Measurements from ENCODE around the gene CTNND2.

The CTNND2 gene

DNA sequence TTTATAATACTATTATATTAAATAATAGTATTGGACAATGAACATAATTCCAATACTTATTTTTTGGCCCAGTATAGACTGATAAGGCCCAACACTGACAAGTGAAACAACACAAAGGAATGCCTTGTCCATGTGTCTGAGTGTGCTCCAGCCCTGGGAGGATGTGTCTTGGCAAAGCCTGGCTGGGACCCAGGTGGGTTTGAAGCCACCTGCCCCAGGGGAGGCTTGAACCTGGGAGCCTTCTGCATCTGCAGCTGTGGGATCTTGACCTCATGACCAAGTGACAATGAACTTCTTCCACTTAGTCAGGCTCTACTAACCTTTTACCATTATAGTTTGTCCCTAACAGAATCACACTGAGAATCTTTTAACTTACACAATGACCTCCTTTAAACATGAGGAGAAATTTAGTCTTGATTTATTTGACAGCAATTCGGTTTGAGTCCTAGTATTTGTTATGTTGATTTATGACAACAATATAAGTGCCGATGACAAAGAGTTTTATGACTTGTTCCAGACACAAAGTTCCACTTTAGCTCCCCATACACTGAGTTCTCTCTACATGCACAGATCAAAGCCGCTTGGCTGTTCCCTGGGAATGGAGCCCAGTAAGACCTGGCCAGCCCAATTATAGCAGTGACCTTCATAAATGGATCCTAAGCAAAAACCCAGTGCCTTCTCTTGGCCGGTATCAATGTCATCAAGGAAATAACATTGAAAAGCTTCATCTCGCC is 294.5 kb downstream of the CTNND2 start:
- Histone ChIP-seq H3K9me3 (ENCODE audit: control insufficient read depth, low read length) (no peaks in the 10 kb centered on the region), H4K91ac (ENCODE audit: low read length) (no peak overlapping the region), H3K4ac (ENCODE audit: low read depth in 1 of 2, low read length in 2 of 2) (no peak overlapping the region), H3K18ac (ENCODE audit: low read depth in 1 of 2, low read length in 2 of 2) (no peak overlapping the region), H2AFZ (ENCODE audit: low read depth, low read length) (no peak overlapping the region), H3K23ac (ENCODE audit: low read length in 2 of 2) (no peak overlapping the region), H3K4me2 (ENCODE audit: low read length, poor library complexity, severe bottlenecking) (no peak overlapping the region), H3K27me3 (ENCODE audit: control insufficient read depth in 1 of 2, insufficient read depth in 1 of 2, low read length in 2 of 2) (no peaks in the 10 kb centered on the region), H3K36me3 (ENCODE audit: control insufficient read depth in 1 of 2, insufficient read depth in 2 of 2, low read depth in 1 of 2, low read length in 2 of 2) (no peaks in the 10 kb centered on the region), H3K4me1 (ENCODE audit: control insufficient read depth, insufficient read depth, low read depth, low read length) (no peaks in the 10 kb centered on the region), H2BK15ac (ENCODE audit: low read depth, poor library complexity, severe bottlenecking) (no peak overlapping the region), H3K14ac (ENCODE audit: low read length in 2 of 2) (no peak overlapping the region), H3K9ac (ENCODE audit: low read length) (no peak overlapping the region), H3K27ac (ENCODE audit: low read length, poor library complexity, severe bottlenecking) (no peak overlapping the region), H2AK5ac (ENCODE audit: low read length, severe bottlenecking) (no peak overlapping the region), H2BK12ac (ENCODE audit: low read length in 2 of 2) (no peak overlapping the region), H3K4me3 (ENCODE audit: insufficient read depth in 1 of 2, low read depth in 1 of 2, low read length in 2 of 2) (no peak overlapping the region), H3K79me1 (replicated peaks; ENCODE audit: low read length, poor library complexity, severe bottlenecking) (no peaks in the 10 kb centered on the region), H2BK5ac (ENCODE audit: low read depth, low read length, poor library complexity, severe bottlenecking) (no peak overlapping the region), H4K8ac (ENCODE audit: low read length) (no peak overlapping the region), H2BK120ac (ENCODE audit: low read depth, low read length) (no peak overlapping the region)
- 60% methylated on average over 3 of the region's 5 CpGs for WGBS
- DNase-seq: no peak

DNA sequence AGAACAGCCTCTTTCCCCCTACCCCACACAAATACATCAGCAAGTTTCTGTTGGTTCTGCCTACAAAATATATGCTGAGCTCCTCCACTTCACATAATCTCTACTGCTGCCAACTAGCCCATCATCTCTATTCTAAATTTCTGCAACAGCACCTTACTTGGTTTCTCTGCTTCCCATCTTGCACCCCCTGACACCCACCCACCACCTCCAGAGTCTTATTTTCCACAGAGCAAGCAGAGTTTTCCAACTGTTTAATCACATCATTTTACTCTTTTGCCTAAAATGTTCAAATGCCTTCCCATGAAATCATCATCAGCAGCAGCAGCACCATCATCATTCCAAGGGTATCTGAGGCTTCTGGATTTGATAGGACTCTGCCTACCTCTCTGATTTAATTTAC is 295.7 kb downstream of the CTNND2 start:
- DNase-seq: no peak
- H2AK5ac ChIP-seq (ENCODE audit: low read length, severe bottlenecking): no peak overlapping the region
- no peak overlapping the region for H3K27ac ChIP-seq (ENCODE audit: low read length, poor library complexity, severe bottlenecking)
- no peak overlapping the region for H2BK5ac ChIP-seq (ENCODE audit: low read depth, low read length, poor library complexity, severe bottlenecking)
- no peak overlapping the region for H2BK15ac ChIP-seq (ENCODE audit: low read depth, poor library complexity, severe bottlenecking)
- H3K4me3 ChIP-seq (ENCODE audit: insufficient read depth in 1 of 2, low read depth in 1 of 2, low read length in 2 of 2): no peak overlapping the region
- H4K8ac ChIP-seq (ENCODE audit: low read length): no peak overlapping the region
- no peak overlapping the region for H3K4me2 ChIP-seq (ENCODE audit: low read length, poor library complexity, severe bottlenecking)
- H3K9me3 ChIP-seq (ENCODE audit: control insufficient read depth, low read length): no peaks in the 10 kb centered on the region
- no peak overlapping the region for H2BK120ac ChIP-seq (ENCODE audit: low read depth, low read length)
- H3K14ac ChIP-seq (ENCODE audit: low read length in 2 of 2): no peak overlapping the region
- no peak overlapping the region for H2BK12ac ChIP-seq (ENCODE audit: low read length in 2 of 2)
- no peaks in the 10 kb centered on the region for H3K79me1 ChIP-seq (replicated peaks; ENCODE audit: low read length, poor library complexity, severe bottlenecking)
- H3K36me3 ChIP-seq (ENCODE audit: control insufficient read depth in 1 of 2, insufficient read depth in 2 of 2, low read depth in 1 of 2, low read length in 2 of 2): no peaks in the 10 kb centered on the region
- no peak overlapping the region for H4K91ac ChIP-seq (ENCODE audit: low read length)
- H3K9ac ChIP-seq (ENCODE audit: low read length): no peak overlapping the region
- no peak overlapping the region for H3K23ac ChIP-seq (ENCODE audit: low read length in 2 of 2)
- no peaks in the 10 kb centered on the region for H3K27me3 ChIP-seq (ENCODE audit: control insufficient read depth in 1 of 2, insufficient read depth in 1 of 2, low read length in 2 of 2)
- no peak overlapping the region for H2AFZ ChIP-seq (ENCODE audit: low read depth, low read length)
- H3K18ac ChIP-seq (ENCODE audit: low read depth in 1 of 2, low read length in 2 of 2): no peak overlapping the region
- no peaks in the 10 kb centered on the region for H3K4me1 ChIP-seq (ENCODE audit: control insufficient read depth, insufficient read depth, low read depth, low read length)
- H3K4ac ChIP-seq (ENCODE audit: low read depth in 1 of 2, low read length in 2 of 2): no peak overlapping the region

DNA sequence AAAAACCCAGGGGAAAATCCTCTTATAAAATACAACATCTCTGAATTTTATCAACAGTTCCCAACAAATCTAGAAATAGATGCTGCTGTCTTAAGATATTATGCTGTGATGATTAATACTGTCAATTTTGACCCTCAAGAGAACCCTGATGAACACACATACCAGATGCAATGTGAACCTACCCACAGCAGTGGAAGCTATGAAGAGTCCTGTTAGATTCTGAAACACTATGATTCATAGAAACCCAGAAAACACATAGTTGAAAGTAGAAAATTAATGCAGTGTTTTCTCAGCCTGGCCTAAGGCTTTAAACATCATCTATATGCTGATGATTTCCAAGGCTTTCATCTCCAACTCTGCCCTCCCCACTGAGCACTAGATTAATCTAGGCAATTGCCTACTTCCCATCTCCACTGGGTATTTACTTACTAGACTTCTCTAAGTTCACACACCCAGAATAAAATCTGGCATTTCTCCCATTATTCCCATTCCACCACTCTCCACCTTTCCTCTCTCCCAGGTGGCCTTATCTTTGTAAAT is 296.2 kb downstream of the CTNND2 start:
- H3K18ac ChIP-seq (ENCODE audit: low read depth in 1 of 2, low read length in 2 of 2): no peak overlapping the region
- DNase-seq: no peak
- no peak overlapping the region for H2BK5ac ChIP-seq (ENCODE audit: low read depth, low read length, poor library complexity, severe bottlenecking)
- no peak overlapping the region for H4K8ac ChIP-seq (ENCODE audit: low read length)
- H3K9ac ChIP-seq (ENCODE audit: low read length): no peak overlapping the region
- no peaks in the 10 kb centered on the region for H3K9me3 ChIP-seq (ENCODE audit: control insufficient read depth, low read length)
- no peak overlapping the region for H2BK15ac ChIP-seq (ENCODE audit: low read depth, poor library complexity, severe bottlenecking)
- no peak overlapping the region for H3K27ac ChIP-seq (ENCODE audit: low read length, poor library complexity, severe bottlenecking)
- H3K27me3 ChIP-seq (ENCODE audit: control insufficient read depth in 1 of 2, insufficient read depth in 1 of 2, low read length in 2 of 2): no peaks in the 10 kb centered on the region
- no peak overlapping the region for H2BK120ac ChIP-seq (ENCODE audit: low read depth, low read length)
- H3K4me1 ChIP-seq (ENCODE audit: control insufficient read depth, insufficient read depth, low read depth, low read length): no peaks in the 10 kb centered on the region
- no peak overlapping the region for H3K14ac ChIP-seq (ENCODE audit: low read length in 2 of 2)
- H2BK12ac ChIP-seq (ENCODE audit: low read length in 2 of 2): no peak overlapping the region
- no peak overlapping the region for H3K4ac ChIP-seq (ENCODE audit: low read depth in 1 of 2, low read length in 2 of 2)
- no peak overlapping the region for H2AK5ac ChIP-seq (ENCODE audit: low read length, severe bottlenecking)
- no peaks in the 10 kb centered on the region for H3K79me1 ChIP-seq (replicated peaks; ENCODE audit: low read length, poor library complexity, severe bottlenecking)
- no peak overlapping the region for H3K4me2 ChIP-seq (ENCODE audit: low read length, poor library complexity, severe bottlenecking)
- no peak overlapping the region for H3K23ac ChIP-seq (ENCODE audit: low read length in 2 of 2)
- H4K91ac ChIP-seq (ENCODE audit: low read length): no peak overlapping the region
- H3K4me3 ChIP-seq (ENCODE audit: insufficient read depth in 1 of 2, low read depth in 1 of 2, low read length in 2 of 2): no peak overlapping the region
- H3K36me3 ChIP-seq (ENCODE audit: control insufficient read depth in 1 of 2, insufficient read depth in 2 of 2, low read depth in 1 of 2, low read length in 2 of 2): no peaks in the 10 kb centered on the region
- H2AFZ ChIP-seq (ENCODE audit: low read depth, low read length): no peak overlapping the region

DNA sequence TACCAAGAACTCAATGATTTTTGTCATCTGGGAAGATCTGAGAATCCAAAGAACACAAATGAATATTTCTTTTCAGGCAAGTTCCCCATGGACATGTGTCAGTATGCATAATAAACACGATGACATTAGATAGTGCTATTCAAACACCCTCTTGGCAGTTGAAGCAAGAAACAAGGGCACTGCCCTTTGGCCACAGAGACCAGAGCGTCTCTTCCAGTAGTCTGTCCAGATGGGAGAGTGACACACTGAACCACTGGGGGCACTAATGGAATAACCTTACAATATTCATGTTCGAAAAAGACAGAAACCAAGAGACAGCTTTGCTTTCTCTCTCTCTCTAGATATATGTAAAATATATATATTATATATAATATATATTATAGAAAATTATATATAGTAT is 301.9 kb downstream of the CTNND2 start:
- Histone ChIP-seq H3K27me3 (ENCODE audit: control insufficient read depth in 1 of 2, insufficient read depth in 1 of 2, low read length in 2 of 2) (no peaks in the 10 kb centered on the region), H3K36me3 (ENCODE audit: control insufficient read depth in 1 of 2, insufficient read depth in 2 of 2, low read depth in 1 of 2, low read length in 2 of 2) (no peaks in the 10 kb centered on the region), H3K4me2 (ENCODE audit: low read length, poor library complexity, severe bottlenecking) (no peak overlapping the region), H3K18ac (ENCODE audit: low read depth in 1 of 2, low read length in 2 of 2) (no peak overlapping the region), H2AFZ (ENCODE audit: low read depth, low read length) (no peak overlapping the region), H3K79me1 (replicated peaks; ENCODE audit: low read length, poor library complexity, severe bottlenecking) (no peaks in the 10 kb centered on the region), H3K4me1 (ENCODE audit: control insufficient read depth, insufficient read depth, low read depth, low read length) (no peaks in the 10 kb centered on the region), H4K91ac (ENCODE audit: low read length) (no peak overlapping the region), H3K23ac (ENCODE audit: low read length in 2 of 2) (no peak overlapping the region), H3K4me3 (ENCODE audit: insufficient read depth in 1 of 2, low read depth in 1 of 2, low read length in 2 of 2) (no peak overlapping the region), H2BK5ac (ENCODE audit: low read depth, low read length, poor library complexity, severe bottlenecking) (no peak overlapping the region), H2BK12ac (ENCODE audit: low read length in 2 of 2) (no peak overlapping the region), H3K9me3 (ENCODE audit: control insufficient read depth, low read length) (no peaks in the 10 kb centered on the region), H2BK120ac (ENCODE audit: low read depth, low read length) (no peak overlapping the region), H2BK15ac (ENCODE audit: low read depth, poor library complexity, severe bottlenecking) (no peak overlapping the region), H3K4ac (ENCODE audit: low read depth in 1 of 2, low read length in 2 of 2) (no peak overlapping the region), H4K8ac (ENCODE audit: low read length) (no peak overlapping the region), H3K27ac (ENCODE audit: low read length, poor library complexity, severe bottlenecking) (no peak overlapping the region), H2AK5ac (ENCODE audit: low read length, severe bottlenecking) (no peak overlapping the region), H3K14ac (ENCODE audit: low read length in 2 of 2) (no peak overlapping the region), H3K9ac (ENCODE audit: low read length) (no peak overlapping the region)
- DNase-seq: no peak
- WGBS: 72% methylated on average over 2 of the region's 3 CpGs
